Stimulated activated CD8-positive, alpha-beta memory T cell treated with anti-CD3 and anti-CD28 coated beads, Interleukin-15, amount 100 ng/mL, for 4 hours (primary cell): ENCODE measurements around the gene MEST.
"Not testable (repeated sequence)": the region's sequence is repeated elsewhere in the genome, so short reads cannot be mapped to it uniquely, and the experiment has no call there.

ENCODE experiments used
- DNase-seq, 2 donors: peaks; one replicate each; pipeline ENCODE4 v3.0.0-alpha.2; 2020; ENCODE audit warnings: low read depth in 2 of 2

Gene MEST

DNA sequence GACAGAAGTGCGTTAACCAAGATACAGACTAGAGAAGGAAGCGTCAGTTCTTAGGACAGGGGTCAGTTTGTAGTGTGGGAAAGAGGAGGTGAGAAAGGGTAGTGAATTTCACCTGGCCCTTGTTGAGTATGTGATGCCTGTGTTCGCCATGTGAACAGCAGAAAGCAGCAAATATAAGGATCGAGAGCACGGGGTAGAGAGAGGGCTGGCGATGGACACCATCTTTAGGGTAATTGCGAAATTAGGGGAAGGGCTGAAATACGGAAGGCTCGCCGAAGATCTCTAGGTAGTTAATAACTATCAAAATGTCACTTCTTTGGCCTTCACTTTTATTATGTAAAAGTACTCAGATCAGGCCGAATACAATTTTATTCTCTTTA, 6.2 kb upstream of the MEST start:
- DNase-seq, result no peak

DNA sequence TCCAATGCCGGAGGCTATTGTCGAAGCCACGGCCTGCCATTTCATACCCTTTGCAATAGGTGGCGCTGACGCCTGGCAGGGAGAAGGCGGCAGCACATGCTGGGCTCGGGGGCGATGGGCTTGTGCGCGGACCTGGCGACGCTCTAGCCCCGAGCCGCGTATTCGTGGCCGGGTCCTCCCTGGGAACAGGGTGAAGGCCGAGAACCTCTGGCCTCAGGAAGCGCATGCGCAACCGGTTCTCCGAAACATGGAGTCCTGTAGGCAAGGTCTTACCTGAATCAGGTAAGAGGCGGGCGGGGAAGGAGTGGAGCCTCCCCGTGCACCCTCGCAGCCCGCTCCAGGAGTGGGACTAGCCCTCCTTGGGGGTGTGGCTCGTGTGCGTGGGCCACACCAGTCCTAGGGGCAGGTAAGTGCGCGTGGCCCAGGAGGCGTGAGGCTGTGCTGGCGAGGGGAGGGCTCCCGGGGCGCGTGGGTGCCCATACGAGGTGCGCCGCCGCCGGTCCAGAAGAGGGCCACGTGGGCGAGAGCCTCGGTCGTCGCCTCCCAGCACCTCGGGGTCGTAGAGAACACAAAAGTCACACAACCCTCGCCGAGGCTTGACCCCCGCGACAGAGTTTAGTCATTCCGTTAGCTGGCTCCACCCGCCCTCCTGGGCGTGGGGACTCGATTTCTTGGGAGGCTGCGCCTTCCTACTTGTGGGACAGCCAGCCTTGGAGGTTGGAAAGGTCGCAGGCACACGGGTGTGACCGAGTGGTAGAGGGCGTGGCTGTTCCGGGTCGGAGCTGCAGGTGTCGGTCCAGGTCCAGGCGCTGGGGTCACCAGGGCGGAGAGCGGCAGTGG, 5.6 kb upstream of the MEST start:
- peak; percentile 34 to 37 for DNase-seq

DNA sequence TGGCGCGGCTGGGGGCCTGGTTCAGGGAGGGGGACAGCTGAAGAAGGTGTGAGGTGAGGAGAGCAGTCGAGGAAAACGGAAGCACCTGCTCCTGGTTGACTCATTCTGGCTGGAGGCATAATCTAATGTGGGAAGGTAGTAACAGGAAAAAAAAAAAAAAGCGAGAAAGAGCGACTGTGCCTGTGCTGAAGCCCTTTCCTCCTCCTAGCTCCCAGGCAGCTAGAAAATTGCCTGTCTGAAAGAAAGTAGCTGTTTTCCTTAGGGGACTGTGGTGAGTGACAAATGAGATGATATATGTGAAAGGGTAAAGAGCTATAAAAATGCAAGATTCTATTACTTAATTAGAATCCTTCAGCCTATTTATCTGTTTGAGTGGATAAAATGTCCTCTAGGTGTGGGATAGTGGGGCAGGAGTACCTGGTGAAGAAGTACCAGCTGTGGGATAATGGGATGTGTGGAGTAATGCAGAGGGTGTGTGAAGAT, 4.9 kb upstream of the MEST start:
- no peak for DNase-seq

DNA sequence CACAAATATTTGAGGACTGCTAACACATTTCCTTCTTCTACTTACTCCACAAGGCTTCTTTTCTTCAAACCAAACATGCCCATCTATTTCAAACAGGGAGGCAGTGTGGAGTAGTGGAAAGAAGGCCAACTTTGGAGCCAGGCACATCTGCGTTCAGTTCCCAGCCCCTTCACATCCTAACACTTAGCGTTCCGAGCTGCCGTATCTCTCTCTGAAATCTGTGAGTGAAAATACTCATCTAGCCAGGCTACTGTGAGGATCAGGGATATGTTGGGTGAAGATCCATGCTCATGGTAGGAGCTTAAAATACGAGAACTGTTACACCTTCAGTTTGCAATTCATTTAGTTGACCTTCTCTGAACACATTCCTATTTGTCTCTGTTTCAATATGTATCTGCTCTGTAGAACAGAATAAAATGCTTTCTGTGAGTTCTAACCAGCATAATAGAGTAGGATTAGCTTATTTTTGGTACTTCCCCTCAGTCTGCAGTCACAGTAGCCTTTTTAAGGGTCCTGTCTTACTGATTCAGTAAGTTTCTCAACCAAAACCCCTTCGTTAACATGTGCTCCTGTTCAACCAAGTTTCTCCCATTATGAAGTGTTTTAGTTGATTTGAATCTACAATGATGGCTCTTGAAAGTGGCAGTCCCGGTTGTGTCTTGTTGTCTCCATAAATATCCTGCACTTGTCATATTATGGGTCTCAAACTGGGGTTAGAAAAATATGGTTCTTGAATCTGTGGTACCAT, 3.3 kb upstream of the MEST start:
- no peak for DNase-seq

DNA sequence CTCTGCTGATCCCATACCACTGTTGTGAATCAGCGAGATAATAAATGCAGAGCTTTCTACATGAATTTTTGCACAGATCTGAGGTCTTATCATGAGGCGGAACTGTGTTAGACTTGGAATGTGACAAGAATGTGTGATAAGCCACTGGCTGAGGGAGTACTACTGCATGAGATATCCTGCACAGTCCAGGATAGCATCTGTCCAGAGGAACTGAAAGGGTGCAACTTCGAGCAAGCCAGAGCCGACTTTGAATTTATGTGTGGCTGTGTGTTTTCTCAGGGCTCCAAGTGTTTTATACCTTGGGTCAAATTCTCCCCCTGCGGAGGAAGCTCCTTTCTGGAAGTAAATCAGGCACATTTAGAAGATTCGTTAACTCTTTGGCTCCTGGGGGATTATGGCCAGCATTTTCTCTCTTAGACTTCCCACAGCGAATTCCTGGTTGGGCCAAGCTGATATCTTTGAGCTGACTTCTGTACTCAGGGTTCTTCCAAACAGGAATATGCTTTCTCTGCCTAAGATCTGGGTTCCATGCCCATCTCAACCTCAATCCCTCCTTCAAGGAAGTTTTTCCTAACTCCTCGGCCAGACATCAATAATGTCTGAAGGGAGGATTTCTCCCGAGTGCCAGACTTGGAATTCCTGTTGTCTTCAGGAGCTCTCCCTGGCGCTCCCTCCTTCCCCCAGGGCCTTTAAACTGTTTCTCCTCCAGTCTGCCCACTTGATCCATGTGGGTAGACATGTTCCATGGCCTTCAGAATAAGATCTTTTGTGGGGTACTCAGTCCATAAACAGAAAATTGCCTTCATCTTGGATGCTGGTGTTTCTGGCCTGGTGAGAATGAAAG, 2.5 kb upstream of the MEST start:
- no peak for DNase-seq

DNA sequence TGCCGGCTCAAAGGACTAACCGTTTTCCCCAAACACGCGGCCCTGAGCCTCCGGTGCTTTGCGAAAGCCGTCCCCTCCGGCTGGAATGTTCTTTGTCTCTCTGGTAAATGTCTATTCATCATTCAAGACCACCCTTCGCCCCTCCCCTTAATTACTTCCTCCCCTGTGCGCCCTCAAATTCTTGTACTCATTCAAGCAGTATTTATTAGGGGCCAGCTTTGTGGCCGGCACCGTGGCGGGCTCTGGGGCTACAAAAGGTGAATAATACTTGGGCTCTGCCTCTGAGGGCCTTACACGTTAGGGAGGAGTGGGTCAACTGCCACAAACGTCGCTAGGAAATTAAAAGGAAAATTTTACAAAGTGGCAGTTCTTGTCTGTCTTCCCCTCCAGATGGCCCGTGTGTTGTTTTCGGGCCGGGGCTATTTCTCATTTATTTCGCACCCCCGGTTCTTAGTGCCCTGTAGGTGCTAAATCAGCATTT, 1.5 kb upstream of the MEST start:
- DNase-seq, result no peak

DNA sequence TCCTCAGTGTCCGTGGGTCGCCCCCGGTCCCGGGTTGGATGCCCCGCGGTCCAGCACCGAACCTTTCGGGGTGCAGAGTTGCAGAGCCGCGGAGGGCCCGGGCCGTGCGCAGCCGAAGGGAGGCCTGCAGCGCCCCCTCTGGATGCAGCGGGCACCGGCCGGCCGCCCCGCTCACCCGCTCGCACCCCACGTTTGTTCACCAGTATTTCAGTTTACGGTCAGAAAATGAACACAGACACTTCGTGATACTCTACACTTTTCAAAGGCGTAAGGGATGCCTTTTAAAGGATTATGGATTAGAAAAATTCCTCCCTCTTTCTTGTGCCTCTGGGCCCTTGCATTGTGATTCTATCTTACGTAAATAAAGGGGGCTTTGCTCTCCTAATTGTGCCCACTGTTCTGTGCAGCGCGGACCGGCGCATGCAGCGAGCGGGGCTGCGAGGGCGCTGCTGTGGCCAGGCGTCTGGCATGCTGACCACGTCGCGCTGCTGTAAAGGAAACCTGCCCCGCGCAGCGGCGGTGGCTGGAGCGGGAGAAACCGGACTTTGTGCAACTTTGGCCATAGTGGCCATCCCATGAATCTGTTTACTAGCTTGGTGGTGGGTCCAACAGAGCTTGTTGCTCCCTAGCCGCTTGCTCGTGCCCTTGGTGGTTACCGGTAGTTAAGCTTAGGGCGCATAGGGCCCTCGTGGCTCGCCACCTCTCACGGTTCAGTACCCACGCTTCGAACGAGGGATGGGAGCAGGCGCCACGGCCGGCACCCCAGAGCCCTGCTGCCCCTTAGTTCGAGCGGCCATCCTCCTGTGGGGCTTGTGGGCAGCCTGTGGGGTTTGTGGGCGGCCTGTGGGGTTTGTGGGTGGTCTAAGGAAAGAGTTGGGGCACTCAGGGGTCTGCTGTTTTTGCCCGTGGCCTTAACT, 739 bp upstream of the MEST start:
- DNase-seq, result no peak

DNA sequence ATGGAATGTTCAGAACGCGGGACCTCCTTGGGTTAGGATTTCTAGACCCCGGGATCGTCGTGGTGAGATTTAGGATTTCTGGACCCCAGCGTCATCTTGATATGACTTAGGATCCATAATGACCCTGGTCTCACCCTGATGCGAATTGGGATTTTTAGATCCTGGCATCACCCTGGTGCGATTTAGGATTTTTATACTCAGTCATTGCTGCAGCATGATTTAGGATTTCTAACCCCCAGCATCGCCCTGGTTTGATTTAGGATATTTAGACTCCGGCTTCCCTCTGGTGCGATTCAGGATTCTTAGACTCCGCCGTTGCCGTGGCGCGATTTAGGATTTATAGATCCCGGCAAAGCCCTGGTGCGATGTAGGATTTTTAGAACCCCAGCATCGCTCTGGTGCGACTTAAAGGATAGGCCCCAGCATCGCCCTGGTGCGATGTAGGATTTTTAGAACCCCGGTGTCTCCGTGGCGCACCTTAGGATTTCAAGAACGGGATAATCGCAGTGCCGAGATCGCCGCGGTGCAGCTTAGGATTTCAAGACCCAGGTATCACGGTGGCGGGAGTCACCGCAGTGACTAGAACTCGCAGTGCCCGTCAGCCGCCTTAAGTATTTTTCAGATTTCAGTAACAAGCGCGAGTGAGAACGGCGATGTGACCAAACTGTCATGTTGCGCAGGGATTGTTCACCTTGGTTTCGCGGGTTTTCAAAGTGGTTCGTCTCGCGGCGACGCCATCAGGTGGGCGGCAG, 814 bp downstream of the MEST start:
- no peak for DNase-seq

DNA sequence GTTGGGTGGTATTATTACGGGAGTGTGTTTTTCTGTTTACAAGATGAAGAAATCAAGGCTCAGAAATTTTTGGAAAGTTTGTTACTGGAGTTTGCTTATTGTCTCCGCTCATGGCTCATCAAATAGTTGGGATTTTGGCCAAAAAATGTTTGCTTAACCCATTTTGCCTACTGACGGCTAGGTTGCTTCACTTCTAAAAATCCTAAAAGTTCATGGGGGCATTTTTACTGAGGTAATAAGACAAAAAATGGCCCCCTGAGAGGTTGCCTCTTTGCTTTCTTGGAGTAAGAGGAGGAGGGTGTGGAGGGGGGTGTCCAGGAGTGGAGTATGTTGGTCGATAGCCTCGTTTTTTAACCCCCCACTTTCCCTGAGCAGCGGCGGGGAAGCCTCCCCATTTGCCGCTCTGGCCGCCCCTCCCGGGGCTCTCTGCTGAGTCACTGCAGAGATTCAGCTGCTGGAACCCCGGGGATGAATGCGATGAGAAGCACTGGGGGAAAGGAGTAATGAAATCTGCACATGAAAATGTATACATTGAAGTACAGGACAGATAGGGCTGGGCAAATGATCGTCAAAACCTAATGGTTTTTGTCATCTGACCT, 1.5 kb downstream of the MEST start:
- no peak for DNase-seq

DNA sequence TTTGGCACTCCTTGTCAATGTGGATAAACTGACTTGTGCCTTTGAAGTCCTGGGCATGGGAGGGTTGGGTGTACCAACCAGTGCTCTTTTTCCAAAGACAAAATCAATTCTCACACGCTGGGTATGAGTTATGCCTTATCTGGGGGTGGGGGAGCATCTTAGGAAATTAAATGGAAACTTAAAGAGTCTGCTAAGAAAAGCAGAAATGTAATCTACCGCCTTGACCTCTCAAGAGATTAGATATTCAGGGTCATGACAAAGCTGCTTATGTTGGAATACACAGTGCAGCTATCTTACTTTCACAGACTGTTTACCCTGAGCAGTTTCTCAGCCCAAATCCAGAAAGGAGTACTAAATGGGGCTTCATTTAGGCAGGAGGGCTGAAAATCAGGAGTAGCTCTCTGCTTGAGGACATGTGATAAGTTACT, 2.6 kb downstream of the MEST start:
- DNase-seq, result no peak

DNA sequence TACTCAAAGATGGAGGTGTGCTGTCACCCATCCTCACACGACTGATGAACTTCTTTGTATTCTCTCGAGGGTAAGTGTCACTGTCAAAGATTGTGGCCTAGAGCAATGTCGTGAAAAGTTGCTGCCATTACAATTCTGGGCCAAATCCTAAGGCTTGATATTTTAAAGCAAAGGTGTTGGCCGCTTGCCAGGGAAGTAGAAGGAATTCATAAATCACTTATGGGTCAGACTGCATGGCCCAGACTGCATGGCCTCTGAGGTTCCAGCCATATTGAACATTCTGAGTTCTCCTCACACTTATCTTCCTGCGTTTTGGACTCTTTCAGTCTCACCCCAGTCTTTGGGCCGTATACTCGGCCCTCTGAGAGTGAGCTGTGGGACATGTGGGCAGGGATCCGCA, 8.6 kb downstream of the MEST start:
- no peak for DNase-seq

DNA sequence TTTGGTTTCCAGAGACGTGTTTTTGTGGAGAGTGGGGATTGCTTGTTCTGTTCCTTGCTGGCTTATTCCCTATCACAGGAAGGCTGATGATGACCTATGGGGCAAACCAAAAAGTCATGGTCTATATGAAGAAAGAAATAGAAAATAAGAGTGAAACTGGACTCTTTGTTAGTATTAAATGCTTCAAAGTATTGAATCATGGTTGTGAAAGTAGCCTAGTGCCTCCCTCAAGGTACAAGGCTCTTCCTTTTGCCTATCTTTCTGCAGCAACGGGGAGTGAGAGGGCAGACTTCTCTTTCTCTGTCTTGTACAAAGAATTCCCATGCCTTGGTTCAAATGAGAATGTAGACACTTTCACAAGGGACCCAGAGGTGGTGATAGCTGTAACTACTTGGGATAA, 9.0 kb downstream of the MEST start:
- DNase-seq, result no peak

DNA sequence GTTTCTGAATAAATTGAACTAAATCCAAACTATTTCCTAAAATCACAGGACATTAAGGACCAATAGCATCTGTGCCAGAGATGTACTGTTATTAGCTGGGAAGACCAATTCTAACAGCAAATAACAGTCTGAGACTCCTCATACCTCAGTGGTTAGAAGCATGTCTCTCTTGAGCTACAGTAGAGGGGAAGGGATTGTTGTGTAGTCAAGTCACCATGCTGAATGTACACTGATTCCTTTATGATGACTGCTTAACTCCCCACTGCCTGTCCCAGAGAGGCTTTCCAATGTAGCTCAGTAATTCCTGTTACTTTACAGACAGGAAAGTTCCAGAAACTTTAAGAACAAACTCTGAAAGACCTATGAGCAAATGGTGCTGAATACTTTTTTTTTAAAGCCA, 13.9 kb downstream of the MEST start:
- DNase-seq, result no peak

DNA sequence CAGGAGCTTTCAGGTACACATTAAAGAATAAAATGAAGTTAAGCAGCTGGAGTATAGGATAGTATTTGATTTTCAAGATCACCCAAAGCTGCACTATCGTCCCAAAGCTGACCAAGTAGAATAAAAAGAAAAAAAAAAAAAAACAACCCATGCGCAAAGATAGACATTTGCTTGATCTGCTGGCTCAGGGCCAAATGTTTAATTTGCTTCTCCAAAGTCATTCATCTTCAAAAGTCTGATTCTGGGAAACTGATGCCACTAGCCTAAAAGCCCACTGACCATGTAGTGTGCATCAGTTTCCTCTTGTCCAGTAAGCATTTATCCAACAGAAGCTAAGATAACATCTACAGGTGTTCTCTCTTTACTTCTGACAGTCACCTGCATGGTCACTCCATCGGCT, 14.5 kb downstream of the MEST start:
- DNase-seq, result no peak

DNA sequence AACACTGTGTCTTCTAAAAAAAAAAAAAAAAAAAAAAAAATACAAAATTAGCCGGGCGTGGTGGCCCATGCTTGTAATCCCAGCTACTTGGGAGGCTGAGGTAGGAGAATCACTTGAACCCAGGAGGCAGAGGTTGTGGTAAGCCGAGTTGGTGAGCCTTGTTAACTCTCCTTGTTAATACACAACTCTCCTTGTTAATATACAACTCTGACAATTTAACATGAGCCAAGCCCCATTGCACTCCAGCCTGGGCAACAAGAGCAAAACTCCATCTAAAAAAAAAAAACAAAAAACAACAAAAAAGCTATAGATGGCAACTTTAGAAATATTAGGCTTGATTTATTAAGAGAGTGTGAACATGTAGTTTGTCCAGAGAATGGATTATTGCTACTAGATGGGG, 20.2 kb downstream of the MEST start:
- DNase-seq, result not testable (repeated sequence)

DNA sequence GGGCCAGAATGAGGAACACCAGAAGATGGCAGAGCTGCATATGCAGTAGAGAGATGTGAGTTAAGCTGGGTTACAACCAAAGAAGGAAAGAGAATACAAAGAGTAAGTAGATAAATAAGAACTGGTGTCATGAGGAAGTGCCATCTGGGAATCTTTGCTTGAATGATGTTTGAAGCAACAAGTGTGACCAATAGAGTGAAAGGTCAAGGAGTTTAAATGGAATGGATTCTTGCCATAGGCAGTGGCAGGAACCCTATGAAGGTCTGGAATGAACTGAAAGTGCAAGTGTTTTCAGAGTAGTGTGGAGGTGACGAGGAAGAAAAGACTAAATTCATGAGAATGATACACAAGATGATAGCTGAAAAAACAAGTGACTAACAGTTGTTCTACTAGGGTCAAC, 21.6 kb downstream of the MEST start:
- no peak for DNase-seq

DNA sequence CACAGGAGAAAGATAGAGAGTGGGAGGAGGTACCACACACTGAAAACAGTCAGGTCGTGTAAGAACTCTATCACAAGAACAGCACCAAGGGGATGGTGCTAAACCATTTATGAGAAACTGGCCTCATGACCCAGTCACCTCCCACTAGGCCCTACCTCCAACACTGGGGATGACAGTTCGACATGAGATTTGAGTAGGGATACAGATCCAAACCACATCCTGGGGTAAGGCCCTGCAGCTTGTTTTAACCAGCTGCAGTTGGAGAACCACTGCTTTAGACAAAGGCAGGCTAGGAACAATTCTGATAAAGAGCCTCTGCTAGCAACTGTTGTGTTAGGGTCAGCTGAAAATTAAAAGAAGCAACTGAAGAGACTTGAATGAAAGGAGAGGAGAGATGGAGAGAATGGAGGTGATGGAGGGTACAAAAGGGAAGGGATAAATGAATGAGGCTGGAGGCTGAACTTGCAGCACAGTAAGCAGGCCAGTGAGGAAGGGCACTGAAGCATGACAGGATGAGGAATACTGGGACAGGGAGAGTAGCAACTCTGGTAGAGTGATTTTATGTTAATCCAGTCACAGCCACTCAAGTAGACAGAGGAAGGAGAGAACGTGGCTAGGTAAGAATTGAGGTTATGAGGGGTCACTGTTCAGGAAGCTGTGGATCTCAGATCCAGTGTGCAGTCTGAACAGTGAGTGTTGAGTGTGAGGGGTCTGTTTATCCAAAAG, 23.6 kb downstream of the MEST start:
- DNase-seq, result no peak

DNA sequence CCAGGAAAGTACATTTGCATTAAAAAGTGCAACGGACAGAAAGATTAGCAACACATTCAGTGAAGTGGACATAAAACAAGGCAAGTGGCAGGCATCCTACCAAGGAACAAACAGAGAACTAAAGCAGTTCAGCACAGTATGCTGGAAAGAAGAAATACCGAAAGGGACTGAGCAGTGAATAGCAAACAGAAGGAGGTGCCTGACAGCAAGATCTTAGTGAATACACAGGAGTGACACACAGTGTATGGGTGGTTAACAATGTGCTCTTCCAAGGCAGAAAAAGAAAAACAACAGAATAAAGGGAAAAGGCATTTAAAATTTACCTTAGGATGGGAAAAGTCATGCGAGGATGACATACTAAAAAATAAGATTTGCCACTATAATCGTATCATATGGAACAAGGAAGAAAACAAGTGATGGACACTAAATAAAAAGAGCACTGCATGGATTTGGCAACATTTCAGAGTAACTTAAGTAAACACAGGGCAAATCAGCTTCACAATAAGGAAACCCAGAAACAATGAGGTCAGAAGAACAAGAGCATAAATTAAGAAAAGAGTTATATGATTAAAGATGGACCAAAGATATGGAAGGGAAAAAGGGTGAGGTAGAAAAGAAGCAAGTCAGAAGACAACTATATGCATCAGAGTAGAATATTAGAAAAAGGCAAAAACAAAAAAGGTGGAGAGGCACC, 29.5 kb downstream of the MEST start:
- DNase-seq, result no peak
